Right ventricle myocardium superior (tissue), 1 donor: ENCODE data around the gene ATAD2B. TPM values are rescaled to one million over a fixed set of nuclear protein-coding genes. Genes with fewer than 3 reads are reported as not detected.
"Not testable (repeated sequence)": the region's sequence is repeated elsewhere in the genome, so short reads cannot be mapped to it uniquely, and the experiment has no call there.

ENCODE experiments used
- ATAC-seq: fragments of 200-7000 bp; cut with Tn5 transposase; one replicate; pipeline ENCODE4 v1.9.1; 2020; ENCODE audit warnings: mild to moderate bottlenecking; ENCODE audit not compliant: poor library complexity
- DNase-seq: peaks from one replicate; pipeline ENCODE4 v3.0.0-alpha.2; 2020
- intact Hi-C: fragments of 100-400 bp; cut with DNase I; formaldehyde crosslinking; loops from one replicate; pipeline ENCODE4 v1.11.2; 2022
- total RNA-seq: library from RNA; stranded (reverse); fragmentation: NEBNext Ultra II Directional; extraction: Animal tissue kit (Norgen Biotek cat#: 25700); gene quantifications from one replicate; pipeline ENCODE4 v1.2.1, GENCODE V29; 2021
- donor health status: DM: no; HTN: yes; CAD: no; lungs with severe emphysema.

The ATAD2B gene
- total RNA-seq, 1 donor from 2014 or later: 6.1 TPM

DNA sequence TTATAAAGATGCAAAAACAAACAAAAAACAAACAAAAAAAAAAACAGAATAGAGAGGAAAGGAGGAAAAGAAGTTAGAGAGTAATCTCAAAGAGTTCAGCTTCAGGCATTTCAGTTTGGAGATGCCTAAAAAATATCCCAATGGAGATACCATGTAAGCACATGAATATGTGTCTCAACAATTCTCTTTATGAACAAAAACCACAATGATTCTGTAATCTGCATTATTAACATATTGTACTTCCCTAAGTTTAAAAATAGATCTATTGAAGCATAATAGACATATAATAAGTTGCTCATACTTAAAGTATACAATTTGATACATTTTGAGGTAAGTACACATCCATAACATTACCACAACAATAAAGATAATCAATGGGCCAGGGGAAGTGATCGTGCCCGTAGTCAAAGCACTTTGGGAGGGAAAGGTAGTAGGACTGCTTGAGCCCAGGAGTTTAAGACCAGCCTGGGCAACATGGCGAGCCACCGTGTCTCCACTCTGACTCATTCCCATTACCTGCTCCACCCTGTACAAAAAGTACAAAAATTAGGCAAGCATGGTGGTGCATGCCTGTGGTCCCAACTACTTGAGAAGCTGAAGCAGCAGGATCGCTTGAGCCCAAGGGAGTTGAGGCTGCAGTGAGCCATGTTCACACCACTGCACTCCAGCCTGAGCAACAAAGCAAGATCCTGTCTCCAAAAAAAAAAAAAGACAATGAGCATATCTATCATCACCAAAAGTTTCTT, 158.9 kb downstream of the ATAD2B start:
- ATAC-seq: no peak
- no peak for DNase-seq
- intact Hi-C loops: no loop called here

DNA sequence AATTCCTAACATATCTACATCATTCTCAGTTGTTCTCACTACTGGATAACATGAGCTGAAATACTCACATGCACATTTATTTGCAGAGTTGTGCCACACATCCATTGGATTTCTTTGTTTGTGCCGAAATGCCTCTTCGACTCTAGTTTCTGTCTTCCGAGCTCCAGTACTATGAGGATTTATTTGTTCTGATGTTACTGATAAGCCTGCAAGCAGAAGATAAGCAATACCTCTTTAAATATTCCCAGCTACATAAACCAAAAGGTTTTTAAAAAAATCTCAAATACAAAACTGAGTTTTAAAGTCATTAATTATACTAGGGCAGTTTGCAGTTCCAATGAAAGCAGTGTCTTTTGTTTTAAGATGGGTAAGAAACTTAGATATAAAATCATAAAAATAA, 164.8 kb downstream of the ATAD2B start:
- no peak for ATAC-seq
- intact Hi-C loops: no loop called here
- no peak for DNase-seq

DNA sequence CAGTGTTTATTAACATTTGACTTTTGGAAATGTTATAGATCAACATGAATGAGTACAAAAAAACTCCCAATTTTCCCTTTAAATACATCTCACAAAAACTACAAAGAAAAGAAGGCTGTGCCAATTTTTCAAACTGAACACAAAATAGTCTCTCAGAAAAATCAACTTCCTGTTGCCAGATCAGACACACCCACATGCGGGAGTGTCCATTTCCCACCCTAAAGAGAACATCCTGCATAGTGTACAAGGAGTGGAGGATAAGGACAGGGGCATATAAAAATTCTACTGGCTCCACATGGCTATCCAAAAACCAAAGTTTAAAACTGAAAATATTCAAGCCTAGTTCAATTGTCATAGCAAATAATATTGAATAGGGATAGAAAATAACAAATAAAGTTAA, 165.3 kb downstream of the ATAD2B start:
- ATAC-seq (no peak), DNase-seq (no peak)
- intact Hi-C loops: no loop called here

DNA sequence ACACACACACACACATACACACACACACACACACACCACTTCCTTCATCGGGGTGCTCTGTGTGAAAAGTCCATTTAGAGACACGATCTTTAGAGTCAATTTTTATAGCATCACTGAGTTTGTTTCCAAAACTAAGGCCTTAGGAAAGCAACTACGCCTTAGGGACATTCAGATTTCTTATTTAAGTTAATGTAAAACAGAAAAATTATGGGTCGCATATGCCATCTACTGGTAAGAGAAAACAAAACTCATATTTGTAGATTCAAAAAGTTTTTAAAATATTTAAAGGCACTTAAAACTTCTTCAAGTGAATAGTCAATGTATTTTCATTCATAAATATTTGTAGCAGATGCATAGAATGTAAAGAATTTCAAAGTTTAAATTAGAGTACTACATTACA, 166.2 kb downstream of the ATAD2B start:
- DNase-seq (no peak), ATAC-seq (no peak)
- intact Hi-C loops: no loop called here

DNA sequence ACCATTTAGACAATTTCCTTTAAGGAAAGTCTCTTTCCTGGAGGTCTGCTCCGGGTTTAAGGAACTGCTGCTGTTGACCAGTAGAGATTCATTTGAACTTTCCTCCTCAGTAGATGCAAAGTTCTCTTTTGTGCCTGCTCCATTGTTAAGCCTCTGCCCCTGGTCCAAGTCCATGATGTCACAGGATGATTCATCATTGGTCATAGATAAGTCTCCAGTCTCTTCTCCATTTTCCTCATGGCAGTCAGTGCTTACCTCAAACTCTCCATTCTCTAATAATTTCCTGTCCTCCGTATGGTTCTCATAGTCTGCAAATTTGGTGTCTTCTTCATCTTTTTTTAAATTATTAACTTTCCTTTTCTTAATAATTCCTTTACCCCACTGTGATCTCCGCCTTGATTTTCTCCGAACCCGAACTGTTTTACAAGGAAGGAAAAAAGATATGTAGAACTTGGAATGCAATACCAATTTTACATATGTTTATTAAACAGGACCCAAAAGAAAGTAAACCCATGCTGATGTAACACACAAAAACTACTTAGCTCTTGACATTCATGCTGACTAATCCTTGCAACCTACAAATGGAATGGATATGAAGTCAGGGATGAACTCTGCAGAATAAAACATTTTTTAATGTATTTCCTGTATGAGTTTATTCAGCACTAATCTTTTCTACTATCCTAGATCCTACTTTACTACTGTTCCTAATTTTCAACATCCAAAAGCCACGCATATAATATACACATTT, 169.1 kb downstream of the ATAD2B start:
- DNase-seq: no peak
- intact Hi-C loops: no loop called here
- no peak for ATAC-seq

DNA sequence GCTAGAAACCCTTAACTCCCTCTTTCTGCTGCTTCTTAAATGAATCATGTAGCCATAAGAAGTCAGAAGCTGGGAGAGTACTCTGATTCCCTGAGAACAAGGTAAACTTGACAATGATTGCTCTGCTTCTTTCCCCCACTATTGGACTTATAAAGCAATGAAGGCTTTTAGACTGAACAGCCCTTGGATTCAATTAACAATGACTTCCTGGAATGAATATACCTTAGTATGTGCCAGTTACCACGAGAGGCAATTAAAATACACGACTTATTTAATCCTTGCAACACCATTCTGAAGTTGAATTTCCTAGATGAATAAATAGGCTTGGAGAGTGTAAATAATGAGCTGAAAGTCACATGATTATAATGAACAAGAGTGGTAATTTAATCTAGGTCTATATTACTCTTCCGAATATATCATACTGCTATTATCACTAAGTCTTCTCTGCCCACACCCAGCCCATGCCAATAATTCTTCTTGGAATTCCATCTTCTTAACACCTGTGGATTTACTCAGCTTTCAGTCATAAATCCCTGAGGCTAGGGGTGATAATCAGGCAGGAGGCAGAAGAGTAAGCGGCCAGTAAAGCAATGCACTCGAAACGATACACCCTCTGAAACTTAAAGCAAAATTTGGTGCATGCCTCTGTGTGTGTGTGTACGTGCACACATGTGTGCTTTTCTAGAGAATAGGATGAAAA, 170.2 kb downstream of the ATAD2B start:
- no peak for ATAC-seq
- no peak for DNase-seq
- intact Hi-C loops: no loop called here

DNA sequence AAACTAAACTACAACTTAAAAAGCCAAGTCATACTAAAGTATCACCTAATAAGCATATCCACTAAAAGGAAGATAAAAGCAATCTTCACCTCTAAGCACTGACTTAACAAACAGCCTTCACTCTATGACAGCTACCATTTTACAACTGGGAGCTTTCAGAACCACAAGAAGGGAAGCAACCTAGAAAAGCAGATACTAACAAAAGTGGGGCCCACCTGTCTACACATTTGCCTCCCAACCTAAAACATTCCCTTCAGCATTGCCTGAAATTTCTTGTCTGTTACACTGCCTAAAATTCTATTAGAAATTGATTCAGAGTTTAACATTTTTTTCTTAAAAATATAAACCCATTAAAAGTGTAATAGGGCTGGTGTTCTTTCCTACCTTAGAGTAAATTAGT, 172.0 kb downstream of the ATAD2B start:
- no peak for DNase-seq
- no peak for ATAC-seq
- intact Hi-C loops: no loop called here

DNA sequence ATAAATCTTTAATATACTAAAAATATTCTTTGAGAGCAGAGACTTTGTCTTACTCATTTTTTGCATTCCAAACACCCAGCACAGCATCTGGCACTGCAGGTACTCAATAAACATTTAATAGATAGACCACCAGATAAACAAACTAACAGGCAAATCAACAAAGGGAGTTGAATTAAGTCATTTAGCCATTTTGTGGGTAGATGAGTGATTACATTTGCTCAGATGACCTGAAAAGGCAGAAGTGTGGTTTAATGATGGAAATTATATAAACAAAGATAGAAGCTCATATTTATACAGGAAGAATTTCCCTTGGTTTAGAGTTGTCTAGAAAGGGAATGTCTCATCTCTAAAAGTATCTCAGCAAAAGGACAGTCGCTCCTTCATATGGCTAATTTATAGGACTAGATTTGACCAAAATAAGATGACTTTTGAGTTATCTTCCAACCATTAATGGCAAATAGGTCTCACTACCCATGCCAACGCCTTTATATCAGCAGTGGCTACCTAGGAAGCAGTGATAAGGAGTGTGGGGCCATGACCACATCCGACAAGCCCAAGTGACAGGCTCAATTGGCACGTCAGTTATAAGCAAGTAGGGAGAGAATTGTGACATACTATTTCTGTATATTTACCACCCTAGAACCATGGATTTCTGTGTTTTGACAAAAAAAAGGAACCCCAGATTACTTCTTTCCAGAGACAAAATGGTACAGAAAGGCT, 173.5 kb downstream of the ATAD2B start:
- DNase-seq (no peak), ATAC-seq (no peak)
- intact Hi-C loops: no loop called here

DNA sequence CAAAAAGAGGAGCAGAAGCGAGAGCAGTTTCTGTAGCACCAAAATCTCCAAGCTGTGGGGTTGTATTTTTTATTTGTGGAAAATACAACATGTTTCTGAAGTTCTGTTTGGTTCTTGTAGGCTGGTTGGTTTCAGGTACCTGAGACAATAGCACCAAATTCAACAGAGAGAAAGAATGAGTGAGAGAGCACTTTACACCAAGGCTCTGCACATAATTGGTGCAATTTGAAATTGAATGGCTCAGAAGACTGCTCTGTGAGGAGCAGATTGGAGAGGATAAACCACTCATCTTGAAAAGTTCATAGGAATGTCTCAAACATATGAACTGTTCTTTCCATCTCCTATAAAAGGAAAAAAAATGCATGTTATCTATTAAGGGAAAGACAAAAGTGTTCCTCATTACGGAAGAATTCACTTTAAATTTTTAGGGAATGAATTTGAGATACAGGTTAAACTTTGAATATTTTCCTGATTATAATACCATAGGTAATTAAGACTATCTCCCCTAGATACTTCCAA, 175.1 kb downstream of the ATAD2B start:
- ATAC-seq (no peak), DNase-seq (no peak)
- intact Hi-C loops: no loop called here

DNA sequence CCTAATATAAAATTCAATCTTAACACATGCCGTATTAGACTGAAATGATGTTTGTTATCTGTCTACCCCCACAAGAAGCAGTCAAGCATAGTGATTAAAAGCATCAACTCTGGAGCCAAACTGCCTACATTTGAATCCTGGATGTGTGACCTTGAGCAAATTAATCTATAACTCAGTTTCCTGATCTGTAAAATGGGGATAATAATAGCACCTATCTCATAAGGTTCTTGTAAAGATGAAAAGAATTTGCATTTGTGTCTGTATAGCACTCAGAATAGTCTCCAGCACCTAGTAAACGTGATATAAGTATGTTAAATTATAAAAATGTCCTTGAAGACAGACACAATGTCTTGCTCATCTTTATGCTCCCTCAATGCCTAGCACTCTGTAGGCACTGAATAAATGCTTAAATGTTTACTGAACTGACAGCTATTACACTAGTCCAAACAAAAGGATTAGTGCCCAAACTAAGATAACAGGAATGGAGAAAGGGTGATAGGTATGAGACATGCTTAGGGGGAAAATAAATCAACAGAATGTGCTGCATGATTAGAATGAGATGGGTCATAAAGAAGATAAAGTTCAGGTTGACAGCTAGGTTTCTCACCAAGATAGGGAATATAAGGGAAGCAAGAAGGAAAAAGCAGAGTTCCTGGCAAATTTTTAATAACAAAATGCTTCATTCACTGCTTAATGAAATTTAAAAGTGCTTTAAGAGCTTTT, 180.6 kb downstream of the ATAD2B start:
- DNase-seq (no peak), ATAC-seq (no peak)
- intact Hi-C loops: no loop called here

DNA sequence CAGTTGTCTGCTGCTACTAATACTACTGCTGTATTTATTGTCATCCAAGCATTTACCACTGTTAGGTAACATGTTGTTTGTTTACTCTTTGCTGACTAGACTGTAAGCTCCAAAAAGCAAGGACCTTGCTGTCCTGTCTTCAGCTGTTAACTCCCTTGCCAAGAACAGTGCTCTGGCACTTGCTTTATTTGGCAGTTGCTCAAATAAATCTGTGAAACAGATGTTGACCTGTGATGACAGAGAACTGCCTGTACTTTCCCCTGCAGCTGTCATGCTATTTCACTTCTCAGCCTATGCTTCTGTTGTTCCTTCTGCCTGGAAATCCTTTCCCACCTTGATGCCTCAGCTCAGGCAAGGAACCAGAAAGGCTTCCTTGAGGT, 181.2 kb downstream of the ATAD2B start:
- DNase-seq (no peak), ATAC-seq (peak; percentile 97)
- intact Hi-C loops: no loop called here

DNA sequence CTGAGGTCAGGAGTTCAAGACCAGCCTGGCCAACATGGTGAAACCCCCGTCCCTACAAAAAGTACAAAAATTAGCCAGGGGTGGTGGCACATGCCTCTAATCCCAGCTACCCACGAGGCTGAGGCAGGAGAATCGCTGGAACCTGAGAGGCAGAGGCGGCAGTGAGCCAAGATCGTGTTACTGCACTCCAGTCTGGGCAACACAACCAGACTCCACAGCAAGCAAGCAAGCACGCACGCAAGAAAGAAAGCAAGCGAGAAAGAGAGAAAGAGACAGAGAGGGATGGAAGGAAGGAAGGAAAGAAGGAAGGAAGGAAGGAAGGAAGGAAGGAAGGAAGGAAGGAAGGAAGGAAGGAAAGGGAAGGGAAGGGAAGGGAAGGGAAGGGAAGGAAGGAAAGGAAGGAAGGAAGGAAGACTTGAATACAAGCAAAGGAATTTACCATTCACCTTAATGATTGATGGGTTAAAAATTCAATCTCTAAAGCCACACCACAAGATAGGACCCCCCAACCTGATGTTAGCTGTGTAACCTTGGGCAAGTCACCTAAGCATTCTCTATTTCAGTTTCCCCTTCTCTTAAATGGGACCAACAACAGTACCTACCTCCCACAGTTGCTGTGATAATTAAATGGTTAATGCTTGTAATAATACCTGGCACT, 181.7 kb downstream of the ATAD2B start:
- intact Hi-C loops: no loop called here
- ATAC-seq (peak; percentile 6), DNase-seq (no peak)

DNA sequence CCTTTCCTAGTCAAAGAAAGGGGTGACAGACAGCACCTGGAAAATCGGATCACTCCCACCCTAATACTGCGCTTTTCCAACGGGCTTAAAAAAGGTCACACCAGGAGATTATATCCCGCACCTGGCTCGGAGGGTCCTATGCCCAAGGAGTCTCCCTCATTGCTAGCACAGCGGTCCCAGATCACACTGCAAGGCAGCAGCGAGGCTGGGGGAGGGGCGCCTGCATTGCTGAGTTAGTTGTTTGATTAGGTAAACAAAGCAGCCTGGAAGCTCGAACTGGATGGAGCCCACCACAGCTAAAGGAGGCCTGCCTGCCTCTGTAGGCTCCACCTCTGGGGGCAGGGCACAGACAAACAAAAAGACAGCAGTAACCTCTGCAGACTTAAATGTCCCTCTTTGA, 190.1 kb downstream of the ATAD2B start:
- ATAC-seq, DNase-seq, intact Hi-C loops: not testable (repeated sequence)

DNA sequence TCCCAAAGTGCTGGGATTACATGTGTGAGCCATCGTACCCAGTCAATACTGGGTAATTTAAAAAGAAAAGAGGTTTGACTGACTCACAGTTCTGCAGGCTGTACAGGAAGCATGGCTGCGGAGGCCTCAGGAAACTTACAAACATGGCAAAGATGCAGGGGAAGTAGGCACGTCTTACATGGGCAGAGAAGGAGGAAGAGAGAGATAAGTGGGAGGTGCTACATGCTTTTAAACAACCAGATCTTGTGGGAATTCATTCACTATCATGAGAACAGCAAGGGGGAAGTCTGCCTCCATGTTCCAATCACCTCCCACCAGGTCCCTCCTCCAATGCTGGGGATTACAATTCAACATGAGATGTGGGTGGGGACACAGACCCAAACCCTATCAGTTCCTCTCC, 192.5 kb downstream of the ATAD2B start:
- intact Hi-C loops: no loop called here

DNA sequence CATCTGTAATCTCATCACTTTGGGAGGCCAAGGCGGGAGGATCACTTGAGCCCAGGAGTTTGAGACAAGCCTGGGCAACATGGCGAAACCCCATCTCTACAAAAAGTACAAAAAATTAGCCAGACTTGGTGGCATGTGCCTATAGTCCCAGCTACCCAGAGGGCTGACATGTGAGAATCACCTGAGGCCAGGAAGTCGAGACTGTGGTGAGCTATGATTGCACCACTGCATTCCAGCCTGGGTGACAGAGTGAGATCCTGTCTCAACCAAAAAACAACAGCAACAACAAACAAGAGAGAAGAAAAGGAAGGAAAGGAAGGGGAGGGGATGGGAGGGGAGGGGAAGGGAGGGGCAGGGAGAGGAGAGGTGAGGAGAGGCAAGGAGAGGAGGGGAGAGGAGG, 203.9 kb downstream of the ATAD2B start:
- ATAC-seq, intact Hi-C loops, DNase-seq: not testable (repeated sequence)

More for the DNA sequence above, 192.5 kb downstream of the ATAD2B start:
- ATAC-seq (no peak), DNase-seq (no peak)

DNA sequence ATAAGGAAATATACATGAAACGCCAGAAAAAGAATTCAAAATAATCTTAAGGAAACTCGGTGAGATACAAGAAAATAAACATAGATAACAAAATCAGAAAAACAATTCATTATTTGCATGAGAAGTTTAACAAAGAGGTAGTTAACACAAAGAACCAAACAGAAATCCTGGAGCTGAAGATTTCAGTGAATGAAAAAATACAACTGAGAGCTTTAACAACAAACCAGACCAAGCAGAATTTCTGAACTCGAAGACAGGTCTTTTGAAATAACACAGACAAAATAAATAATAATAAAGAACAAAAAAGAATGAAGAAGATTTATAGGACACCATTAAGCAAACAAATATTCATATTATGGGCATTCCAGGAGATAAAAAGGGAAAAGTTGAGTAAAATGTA, 204.7 kb downstream of the ATAD2B start:
- DNase-seq (no peak), ATAC-seq (no peak)
- intact Hi-C loops: no loop called here

DNA sequence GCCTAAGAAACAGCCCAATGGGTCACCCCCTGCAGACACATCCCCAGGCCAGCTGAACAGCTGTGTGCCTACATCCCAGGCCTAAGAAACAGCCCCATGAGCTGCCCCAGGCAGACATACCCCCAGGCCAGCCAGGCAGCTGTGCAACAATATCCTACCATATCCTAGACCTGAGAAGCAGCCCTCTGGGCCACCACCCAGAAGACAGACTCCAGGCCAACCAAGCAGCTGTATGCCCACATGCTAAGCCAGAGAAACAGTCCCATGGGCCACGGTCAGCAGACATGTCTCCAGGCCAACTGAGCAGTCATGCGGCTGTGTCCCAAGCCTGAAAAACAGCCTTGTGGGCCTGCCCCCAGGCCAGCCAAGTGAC, 205.5 kb downstream of the ATAD2B start:
- no peak for DNase-seq
- intact Hi-C loops: no loop called here

More for the DNA sequence above, 205.5 kb downstream of the ATAD2B start:
- peak; percentile 15 for ATAC-seq
